Heart right ventricle (tissue), 16 donors: ENCODE measurements around the gene DCDC2C. TPM values are rescaled to one million over a fixed set of nuclear protein-coding genes. Genes with fewer than 3 reads are reported as not detected.
"Not testable (repeated sequence)": the region's sequence is repeated elsewhere in the genome, so short reads cannot be mapped to it uniquely, and the experiment has no call there.

Experiments
- ATAC-seq, 8 donors: fragments of 200-7000 bp; cut with Tn5 transposase; one replicate each; pipeline ENCODE4 v1.9.1; 2020; ENCODE audit warnings: mild to moderate bottlenecking in 8 of 8, moderate library complexity in 8 of 8, moderate number of reproducible peaks in 1 of 8
- DNase-seq, 2 donors: peaks; one replicate each; pipeline ENCODE4 v3.0.0-alpha.2; 2020
- H3K27ac ChIP-seq, 10 donors: fragments of 200-600 bp; sonication (generic) in 2 of 10; one replicate each; pipeline versions ENCODE4 v1.5.0 to v1.8.0; 2020 to 2022; ENCODE audit warnings: mild to moderate bottlenecking in 3 of 10
- H3K27me3 ChIP-seq, 7 donors: fragments of 200-600 bp; one replicate each; pipeline ENCODE4 v1.8.0; 2021 to 2022; ENCODE audit warnings: mild to moderate bottlenecking in 2 of 7
- H3K36me3 ChIP-seq, 9 donors: fragments of 200-600 bp; sonication (generic) in 1 of 9; one replicate each; pipeline versions ENCODE4 v1.5.0 to v1.8.0; 2020 to 2022; ENCODE audit warnings: mild to moderate bottlenecking in 2 of 9
- H3K4me1 ChIP-seq, 9 donors: fragments of 200-600 bp; sonication (generic) in 1 of 9; one replicate each; pipeline versions ENCODE4 v1.5.0 to v1.8.0; 2020 to 2022; ENCODE audit warnings: mild to moderate bottlenecking in 4 of 9
- H3K4me3 ChIP-seq, 10 donors: fragments of 200-600 bp; sonication (generic) in 2 of 10; one replicate each; pipeline versions ENCODE4 v1.5.0 to v1.8.0; 2020 to 2022; ENCODE audit warnings: mild to moderate bottlenecking in 7 of 10, moderate library complexity in 2 of 10
- H3K9me3 ChIP-seq, 11 donors: fragments of 200-600 bp in 10 of 11; sonication (generic) in 2 of 11; one replicate each; pipeline versions ENCODE4 v1.5.0 to v1.8.0; 2013 to 2022; ENCODE audit warnings: mild to moderate bottlenecking in 2 of 11, control low read depth in 1 of 11, moderate library complexity in 1 of 11
- CTCF ChIP-seq, 9 donors: fragments of 200-600 bp; sonication (generic) in 2 of 9; IDR thresholded peaks; one replicate each; pipeline versions ENCODE4 v1.5.0 to v1.8.0; 2021 to 2022; ENCODE audit warnings: antibody characterized with exemption in 9 of 9, mild to moderate bottlenecking in 5 of 9, moderate library complexity in 1 of 9
- WGBS, 2 donors: extraction: QIAGEN DNeasy Blood & Tissue Kit; methylation state at CpG; one replicate each; pipeline ENCODE4 v1.1.7; 2013; ENCODE audit warnings: inconsistent platforms in 1 of 2; 5-methylcytosine and 5-hydroxymethylcytosine counted together
- intact Hi-C, 10 donors: fragments of 100-400 bp; cut with DNase I; formaldehyde crosslinking; loops; one replicate each; pipeline versions ENCODE4 v1.11.1 to v1.14.2; 2022
- polyA plus RNA-seq, 2 donors: library from polyadenylated mRNA; stranded (reverse); fragments of 200-250 nt; gene quantifications; one replicate each; pipeline ENCODE4 v1.2.3, GENCODE V29; 2013
- total RNA-seq, 10 donors: library from RNA; stranded (reverse); fragmentation: NEBNext Ultra II Directional in 3 of 10; extraction: Animal tissue kit (Norgen Biotek cat#: 25700) in 3 of 10; gene quantifications; one replicate each; pipeline versions ENCODE4 v1.2.1 to v1.2.4, GENCODE V29; 2021 to 2023
- donor health status: Arrhythmogenic right ventricular cardiomyopathy.
- donor health status: ischemic (EF 13 %, LVEDD 7.1; RV severe dilation, severe dysfunction).
- donor health status: healthy with polysubstance abuse.
- donor health status: DM: no; HTN: yes; CAD: no.
- donor health status: DM: no; HTN: no; CAD: no.
- donor health status: ischemic (EF 25% LVEDD 6.9; RV normal size, moderate dysfunction).
- donor health status: ischemic (EF 25% LVEDD 5.7; RV mildly dilated, moderate dysfunction).
- donor health status: healthy.
- donor health status: DM: yes; HTN: yes; CAD: no.
- donor health status: Ischemic cardiomyopathy.
- donor health status: ischemic (EF 35%, LVEDD 5.7; RV mildly dilated, moderate dysfunction).
- donor health status: nonischemic (EF 11% LVEDD 7.7; RV severe dilation, severe dysfunction).
- donor health status: DM: yes; HTN: yes; CAD: no.
- donor health status: PGD.
- donor health status: ischemic (EF 29% LVEDD 5.4; RV normal size, mild dysfunction).
- donor health status: nonischemic (EF 23%, LVEDD 6.1; RV moderate dilation, normal function).

DCDC2C gene
- total and polyA plus RNA-seq, 12 donors, result 0.66 TPM; not detected in 11

- Histone ChIP-seq H3K4me3 (no peak overlapping the region), H3K4me1 (no peaks in the 10 kb centered on the region), H3K27ac (no peak overlapping the region), H3K27me3 (peaks cover 0 to 22% (median 4%) of the 10 kb centered on the region in 7 donors), H3K36me3 (no peaks in the 10 kb centered on the region), H3K9me3 (peaks cover 0 to 20% (median 0%) of the 10 kb centered on the region in 11 donors)
- ATAC-seq, result no peak
- DNase-seq, result no peak
- 86 to 87% methylated on average over 3 of the region's 3 CpGs for WGBS, 2 donors
- no peak for TF ChIP-seq CTCF (IDR thresholded peaks at IDR 0.05)
- intact Hi-C loops, result no loop called here
These were observed 104.5 kb downstream of the DCDC2C start for GRCh38 chr2:3807853-3808252.

GRCh38 chr2:3814706-3815245 is 111.4 kb downstream of the DCDC2C start:
- intact Hi-C loops, result no loop called here
- DNase-seq (no peak), ATAC-seq (no peak)
- H3K4me3 ChIP-seq, result no peak overlapping the region
- peaks cover 0 to 37% (median 5%) of the 10 kb centered on the region in 11 donors for H3K9me3 ChIP-seq
- H3K27ac ChIP-seq, result no peak overlapping the region
- TF ChIP-seq CTCF (IDR thresholded peaks at IDR 0.05), result no peak
- H3K4me1 ChIP-seq, result no peaks in the 10 kb centered on the region
- H3K27me3 ChIP-seq, result peaks cover 0 to 6% (median 0%) of the 10 kb centered on the region in 7 donors
- 74 to 78% methylated on average over 7 of the region's 7 CpGs for WGBS, 2 donors
- H3K36me3 ChIP-seq, result no peaks in the 10 kb centered on the region

- WGBS, 2 donors, result 66 to 90% methylated on average over 2 of the region's 2 CpGs
- DNase-seq, H3K4me1 ChIP-seq, H3K27me3 ChIP-seq, H3K4me3 ChIP-seq, ATAC-seq, H3K27ac ChIP-seq, intact Hi-C loops, H3K36me3 ChIP-seq: not testable (repeated sequence)
- H3K9me3 ChIP-seq, result peaks cover 0 to 29% (median 5%) of the 10 kb centered on the region in 11 donors
These were observed 113.8 kb downstream of the DCDC2C start for GRCh38 chr2:3817144-3817543.

- DNase-seq (no peak), ATAC-seq (no peak)
- no peaks in the 10 kb centered on the region for H3K36me3 ChIP-seq
- no peak overlapping the region for H3K4me3 ChIP-seq
- no peaks in the 10 kb centered on the region for H3K4me1 ChIP-seq
- 62 to 63% methylated on average over 1 of the region's 1 CpG for WGBS, 2 donors
- no peak overlapping the region for H3K27ac ChIP-seq
- intact Hi-C loops, result no loop called here
- H3K9me3 ChIP-seq, result peaks cover 0 to 14% (median 0%) of the 10 kb centered on the region in 11 donors
- TF ChIP-seq CTCF (IDR thresholded peaks at IDR 0.05), result no peak
- H3K27me3 ChIP-seq, result peaks cover 0 to 2% (median 0%) of the 10 kb centered on the region in 7 donors
These were observed 120.4 kb downstream of the DCDC2C start for GRCh38 chr2:3823748-3824147.
